GM19395 (cell line): ENCODE measurements around the gene GABBR2.
"Not testable (repeated sequence)": the region's sequence is repeated elsewhere in the genome, so short reads cannot be mapped to it uniquely, and the experiment has no call there.

ENCODE experiments used
- ATAC-seq: cut with Tn5 transposase; IDR thresholded peaks from one replicate; pipeline ENCODE4 v1.9.1; 2021; ENCODE audit warnings: mild to moderate bottlenecking, moderate library complexity; ENCODE audit not compliant: unreplicated experiment

GABBR2 gene

GRCh38 chr9:98687911-98688310, 20.8 kb downstream of the GABBR2 start:
- no peak for ATAC-seq

GRCh38 chr9:98686961-98687855, 21.5 kb downstream of the GABBR2 start:
- ATAC-seq = no peak

- ATAC-seq = not testable (repeated sequence)
Measured at GRCh38 chr9:98684816-98685215, 23.9 kb downstream of the GABBR2 start.

- ATAC-seq = no peak
Measured at GRCh38 chr9:98678244-98678842, 30.4 kb downstream of the GABBR2 start.

- no peak for ATAC-seq
Measured at GRCh38 chr9:98673681-98674080, 35.1 kb downstream of the GABBR2 start.

- ATAC-seq = no peak
Measured at GRCh38 chr9:98667005-98667640, 41.6 kb downstream of the GABBR2 start.

GRCh38 chr9:98665501-98665900, 43.2 kb downstream of the GABBR2 start:
- ATAC-seq = no peak

GRCh38 chr9:98660541-98660940, 48.2 kb downstream of the GABBR2 start:
- no peak for ATAC-seq

GRCh38 chr9:98658951-98659351, 49.8 kb downstream of the GABBR2 start:
- ATAC-seq = no peak

GRCh38 chr9:98657897-98658296, 50.8 kb downstream of the GABBR2 start:
- no peak for ATAC-seq

- ATAC-seq = no peak
Measured at GRCh38 chr9:98656511-98656910, 52.2 kb downstream of the GABBR2 start.

- ATAC-seq = not testable (repeated sequence)
Measured at GRCh38 chr9:98655428-98655827, 53.3 kb downstream of the GABBR2 start.

GRCh38 chr9:98654247-98654646, 54.5 kb downstream of the GABBR2 start:
- ATAC-seq = no peak

GRCh38 chr9:98652741-98653140, 56.0 kb downstream of the GABBR2 start:
- ATAC-seq = no peak

- no peak for ATAC-seq
Measured at GRCh38 chr9:98652302-98652701, 56.4 kb downstream of the GABBR2 start.

GRCh38 chr9:98647236-98647635, 61.5 kb downstream of the GABBR2 start:
- no peak for ATAC-seq

GRCh38 chr9:98644011-98644410, 64.7 kb downstream of the GABBR2 start:
- no peak for ATAC-seq

- no peak for ATAC-seq
Measured at GRCh38 chr9:98642661-98643312, 65.9 kb downstream of the GABBR2 start.

- no peak for ATAC-seq
Measured at GRCh38 chr9:98641695-98642094, 67.0 kb downstream of the GABBR2 start.

- ATAC-seq = no peak
Measured at GRCh38 chr9:98640394-98640793, 68.3 kb downstream of the GABBR2 start.

- ATAC-seq = no peak
Measured at GRCh38 chr9:98639133-98639532, 69.6 kb downstream of the GABBR2 start.
